ENCODE data around the gene ADH7.

GRCh38 chr4:99458911-99459447, 23.8 kb upstream of the ADH7 start:
- TF ChIP-seq EZH2 (IDR thresholded peaks at IDR 0.05; ENCODE audit: insufficient read depth, poor library complexity, severe bottlenecking), result no peak
- TF ChIP-seq EZH2phosphoT487 (IDR thresholded peaks at IDR 0.05; ENCODE audit: insufficient read depth, low read depth), result no peak

Data from GM23248 (cell line).